Spleen (tissue), 11 donors: ENCODE data around the gene NAT8L. TPM values are rescaled to one million over a fixed set of nuclear protein-coding genes. Genes with fewer than 3 reads are reported as not detected.

ENCODE experiments used
- DNase-seq: peaks from one replicate; pipeline ENCODE4 v3.0.0-alpha.2; 2020
- H3K27ac ChIP-seq, 8 donors: fragments of 200-600 bp; sonication (generic) in 7 of 8; 1 replicate in 4 of 8; 2 replicates in 4 of 8; pipeline versions ENCODE4 v1.5.0 to v1.8.0; 2016 to 2021; ENCODE audit warnings: inconsistent platforms in 4 of 8, mild to moderate bottlenecking in 4 of 8, moderate library complexity in 1 of 8
- H3K27me3 ChIP-seq, 7 donors: fragments of 200-600 bp; sonication (generic) in 6 of 7; replicated peaks in 1 of 7; 1 replicate in 4 of 7; 2 replicates in 3 of 7; pipeline versions ENCODE4 v1.5.0 to v1.8.0; 2016 to 2021; ENCODE audit warnings: inconsistent platforms in 3 of 7, mild to moderate bottlenecking in 1 of 7
- H3K36me3 ChIP-seq, 6 donors: fragments of 200-600 bp; sonication (generic) in 5 of 6; 1 replicate in 4 of 6; 2 replicates in 2 of 6; pipeline versions ENCODE4 v1.5.0 to v1.8.0; 2016 to 2021; ENCODE audit warnings: inconsistent platforms in 2 of 6
- H3K4me1 ChIP-seq, 6 donors: fragments of 200-600 bp; sonication (generic) in 5 of 6; 1 replicate in 3 of 6; 2 replicates in 3 of 6; pipeline versions ENCODE4 v1.5.0 to v1.8.0; 2016 to 2021; ENCODE audit warnings: inconsistent platforms in 3 of 6
- H3K4me3 ChIP-seq, 8 donors: fragments of 200-600 bp; sonication (generic) in 7 of 8; 1 replicate in 4 of 8; 2 replicates in 4 of 8; pipeline versions ENCODE4 v1.5.0 to v1.8.0; 2016 to 2021; ENCODE audit warnings: inconsistent platforms in 4 of 8, mild to moderate bottlenecking in 4 of 8, moderate library complexity in 2 of 8
- H3K9me3 ChIP-seq, 8 donors: fragments of 200-600 bp; sonication (generic) in 7 of 8; 1 replicate in 4 of 8; 2 replicates in 4 of 8; pipeline versions ENCODE4 v1.5.0 to v1.8.0; 2016 to 2021; ENCODE audit warnings: inconsistent platforms in 4 of 8
- POLR2A ChIP-seq, 3 donors: fragments of 450-650 bp; IDR thresholded peaks; one replicate each; pipeline ENCODE4 v1.5.1; 2017; ENCODE audit warnings: antibody characterized with exemption in 3 of 3, mild to moderate bottlenecking in 1 of 3
- POLR2AphosphoS5 ChIP-seq, 3 donors: sonication (generic); formaldehyde crosslinking; IDR thresholded peaks; one replicate each; pipeline ENCODE4 v1.5.1; 2017; ENCODE audit warnings: antibody characterized with exemption in 3 of 3
- WGBS, 5 donors: extraction: QIAGEN DNeasy Blood & Tissue Kit in 3 of 5; methylation state at CpG; one replicate each; pipeline versions ENCODE4 v1.1.5 to v1.1.7; 2013 to 2018; 5-methylcytosine and 5-hydroxymethylcytosine counted together
- intact Hi-C: fragments of 100-400 bp; cut with DNase I; formaldehyde crosslinking; loops from one replicate; pipeline ENCODE4 v1.15.0; 2023; ENCODE audit warnings: low total_unique reads
- polyA plus RNA-seq, 3 donors: library from polyadenylated mRNA; stranded (reverse); fragments of 200-250 nt; gene quantifications; one replicate each; pipeline ENCODE4 v1.2.1, GENCODE V29; 2013
- total RNA-seq, 7 donors: library from RNA; depleted of rRNA in 3 of 7; stranded (reverse); fragments of >200 nt in 3 of 7; fragmentation: NEBNext Ultra II Directional in 4 of 7; extraction: Animal tissue kit (Norgen Biotek cat#: 25700) in 4 of 7; gene quantifications; one replicate each; pipeline versions ENCODE4 v1.1.0 to v1.2.1, GENCODE V29; 2016 to 2021
- TF ChIP-seq, protein P1 (sequence below), 11 experiments: fragments of 200-600 bp in 7 of 11; fragments of 450-650 bp in 4 of 11; sonication (generic) in 4 of 11; IDR thresholded peaks in 8 of 11; conservative IDR thresholded peaks in 3 of 11; 1 replicate in 7 of 11; 2 replicates in 4 of 11; pipeline versions ENCODE4 v1.4.0 to v1.8.0; 2016 to 2021; ENCODE audit warnings: antibody characterized with exemption in 11 of 11, inconsistent platforms in 4 of 11, mild to moderate bottlenecking in 1 of 11
- donor health status: healthy with polysubstance abuse.
- donor health status: DM: no; HTN: no; CAD: no; lungs with moderate emphysema.
- donor health status: DM: no; HTN: no; CAD: no.
- donor health status: Bipolar disorder and iron deficiency.
- donor health status: healthy.
- donor health status: DM: no; HTN: no; CAD: no.
- donor health status: DM: yes; HTN: yes; CAD: no.

Gene NAT8L
- total and polyA plus RNA-seq, 10 donors: 0.13 to 3.1 (median 0.72) TPM

- Histone ChIP-seq H3K4me3 (no peak overlapping the region), H3K27me3 (no peaks in the 10 kb centered on the region), H3K27ac (no peak overlapping the region), H3K4me1 (no peaks in the 10 kb centered on the region), H3K36me3 (no peaks in the 10 kb centered on the region), H3K9me3 (peaks cover 0 to 12% (median 5%) of the 10 kb centered on the region in 8 donors)
- intact Hi-C loops: no loop called here
- 74 to 91% (median 86%) methylated on average over 4 of the region's 4 CpGs for WGBS, 5 donors
- peak; percentile 37 for DNase-seq
- TF ChIP-seq, protein P1, sequence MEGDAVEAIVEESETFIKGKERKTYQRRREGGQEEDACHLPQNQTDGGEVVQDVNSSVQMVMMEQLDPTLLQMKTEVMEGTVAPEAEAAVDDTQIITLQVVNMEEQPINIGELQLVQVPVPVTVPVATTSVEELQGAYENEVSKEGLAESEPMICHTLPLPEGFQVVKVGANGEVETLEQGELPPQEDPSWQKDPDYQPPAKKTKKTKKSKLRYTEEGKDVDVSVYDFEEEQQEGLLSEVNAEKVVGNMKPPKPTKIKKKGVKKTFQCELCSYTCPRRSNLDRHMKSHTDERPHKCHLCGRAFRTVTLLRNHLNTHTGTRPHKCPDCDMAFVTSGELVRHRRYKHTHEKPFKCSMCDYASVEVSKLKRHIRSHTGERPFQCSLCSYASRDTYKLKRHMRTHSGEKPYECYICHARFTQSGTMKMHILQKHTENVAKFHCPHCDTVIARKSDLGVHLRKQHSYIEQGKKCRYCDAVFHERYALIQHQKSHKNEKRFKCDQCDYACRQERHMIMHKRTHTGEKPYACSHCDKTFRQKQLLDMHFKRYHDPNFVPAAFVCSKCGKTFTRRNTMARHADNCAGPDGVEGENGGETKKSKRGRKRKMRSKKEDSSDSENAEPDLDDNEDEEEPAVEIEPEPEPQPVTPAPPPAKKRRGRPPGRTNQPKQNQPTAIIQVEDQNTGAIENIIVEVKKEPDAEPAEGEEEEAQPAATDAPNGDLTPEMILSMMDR (IDR thresholded peaks at IDR 0.05 in 8 of 11, conservative IDR thresholded peaks at IDR 0.05 in 3 of 11): no peak
- no peak for TF ChIP-seq POLR2AphosphoS5 (IDR thresholded peaks at IDR 0.05)
Measured at GRCh38 chr4:2082627-2083026, 23.5 kb downstream of the NAT8L start.

GRCh38 chr4:2083116-2083825 is 24.1 kb downstream of the NAT8L start:
- DNase-seq: peak; percentile 39
- Histone ChIP-seq H3K4me3 (no peak overlapping the region), H3K4me1 (no peaks in the 10 kb centered on the region), H3K36me3 (no peaks in the 10 kb centered on the region), H3K27me3 (no peaks in the 10 kb centered on the region), H3K27ac (no peak overlapping the region), H3K9me3 (peaks cover 0 to 13% (median 6%) of the 10 kb centered on the region in 8 donors)
- TF ChIP-seq, protein P1 (IDR thresholded peaks at IDR 0.05 in 8 of 11, conservative IDR thresholded peaks at IDR 0.05 in 3 of 11): no peak
- TF ChIP-seq POLR2A (IDR thresholded peaks at IDR 0.05) (no peak), POLR2AphosphoS5 (IDR thresholded peaks at IDR 0.05) (peak in 1 of 3 donors; percentile 34)
- intact Hi-C loops: no loop called here
- WGBS, 5 donors: 68 to 88% (median 83%) methylated on average over 15 of the region's 15 CpGs

GRCh38 chr4:2083826-2084160 is 24.7 kb downstream of the NAT8L start:
- no peaks in the 10 kb centered on the region for H3K27me3 ChIP-seq
- H3K27ac ChIP-seq: no peak overlapping the region
- intact Hi-C loops: no loop called here
- TF ChIP-seq POLR2AphosphoS5 (IDR thresholded peaks at IDR 0.05): peak in 1 of 3 donors; percentile 32
- TF ChIP-seq POLR2A (IDR thresholded peaks at IDR 0.05): no peak
- 64 to 79% (median 73%) methylated on average over 6 of the region's 6 CpGs for WGBS, 5 donors
- peak; percentile 47 for DNase-seq
- H3K9me3 ChIP-seq: peaks cover 0 to 13% (median 6%) of the 10 kb centered on the region in 8 donors
- H3K4me3 ChIP-seq: no peak overlapping the region
- no peaks in the 10 kb centered on the region for H3K4me1 ChIP-seq
- no peaks in the 10 kb centered on the region for H3K36me3 ChIP-seq

- intact Hi-C loops: no loop called here
- no peaks in the 10 kb centered on the region for H3K27me3 ChIP-seq
- DNase-seq: peak; percentile 60
- TF ChIP-seq POLR2AphosphoS5 (IDR thresholded peaks at IDR 0.05) (no peak), POLR2A (IDR thresholded peaks at IDR 0.05) (no peak)
- TF ChIP-seq, protein P1 (IDR thresholded peaks at IDR 0.05 in 8 of 11, conservative IDR thresholded peaks at IDR 0.05 in 3 of 11): no peak
- no peaks in the 10 kb centered on the region for H3K36me3 ChIP-seq
- 79 to 90% (median 89%) methylated on average over 11 to 13 of the region's 13 CpGs for WGBS, 5 donors
- no peak overlapping the region for H3K4me3 ChIP-seq
- peaks cover 0 to 13% (median 6%) of the 10 kb centered on the region in 8 donors for H3K9me3 ChIP-seq
- H3K4me1 ChIP-seq: no peaks in the 10 kb centered on the region
- H3K27ac ChIP-seq: no peak overlapping the region
Measured at GRCh38 chr4:2084316-2084715, 25.2 kb downstream of the NAT8L start.
